H9 (cell line): ENCODE results near the gene OSTF1. TPM values are rescaled to one million over a fixed set of nuclear protein-coding genes. Genes with fewer than 3 reads are reported as not detected.

Experiments
- DNase-seq: peaks from one replicate; pipeline ENCODE4 v3.0.0-alpha.2; 2017
- H2AFZ ChIP-seq: one replicate; pipeline ENCODE4 v1.6.1; 2013; ENCODE audit warnings: mild to moderate bottlenecking, low read length, control low read depth, moderate library complexity
- H2AK5ac ChIP-seq: 2 replicates; pipeline ENCODE4 v1.6.1; 2013; ENCODE audit warnings: low read length, control low read depth, mixed read lengths; ENCODE audit not compliant: insufficient read length
- H2BK120ac ChIP-seq: one replicate; pipeline ENCODE4 v1.6.1; 2013; ENCODE audit warnings: low read depth, mild to moderate bottlenecking, low read length, control low read depth, inconsistent platforms; ENCODE audit not compliant: poor library complexity, severe bottlenecking
- H2BK12ac ChIP-seq: 2 replicates; pipeline ENCODE4 v1.6.1; 2013; ENCODE audit warnings: low read length, control low read depth, mixed read lengths, low read depth; ENCODE audit not compliant: insufficient read length
- H2BK15ac ChIP-seq: 2 replicates; pipeline ENCODE4 v1.6.1; 2013; ENCODE audit warnings: low read depth, low read length, control low read depth
- H2BK20ac ChIP-seq: one replicate; pipeline ENCODE4 v1.6.1; 2013; ENCODE audit warnings: low read depth, mild to moderate bottlenecking, low read length, control low read depth, inconsistent platforms; ENCODE audit not compliant: poor library complexity, severe bottlenecking
- H2BK5ac ChIP-seq: 2 replicates; pipeline ENCODE4 v1.6.1; 2013; ENCODE audit warnings: low read length, control low read depth, mixed read lengths; ENCODE audit not compliant: insufficient read length
- H3K14ac ChIP-seq: 2 replicates; pipeline ENCODE4 v1.6.1; 2013; ENCODE audit warnings: low read length, control low read depth; ENCODE audit not compliant: insufficient read depth
- H3K18ac ChIP-seq: 2 replicates; pipeline ENCODE4 v1.6.1; 2013; ENCODE audit warnings: low read depth, mild to moderate bottlenecking, mixed read lengths, low read length, control low read depth; ENCODE audit not compliant: insufficient read length
- H3K23ac ChIP-seq: 2 replicates; pipeline ENCODE4 v1.6.1; 2013; ENCODE audit warnings: low read length, control low read depth, mixed read lengths, low read depth; ENCODE audit not compliant: insufficient read length
- H3K23me2 ChIP-seq: 2 replicates; pipeline ENCODE4 v1.6.1; 2013; ENCODE audit warnings: low read depth, mild to moderate bottlenecking, mixed read lengths, low read length, control low read depth; ENCODE audit not compliant: insufficient read length, poor library complexity, severe bottlenecking
- H3K27ac ChIP-seq: 2 replicates; pipeline ENCODE4 v1.5.1; 2013; ENCODE audit warnings: low read length, control low read depth, mixed read lengths, low read depth; ENCODE audit not compliant: insufficient read length
- H3K27me3 ChIP-seq: 2 replicates; pipeline ENCODE4 v1.6.1; 2013; ENCODE audit warnings: low read length, control low read depth, inconsistent platforms; ENCODE audit not compliant: insufficient read depth
- H3K4ac ChIP-seq: 2 replicates; pipeline ENCODE4 v1.6.1; 2013; ENCODE audit warnings: low read depth, mild to moderate bottlenecking, control low read depth, inconsistent platforms, low read length, moderate library complexity
- H3K4me1 ChIP-seq: 2 replicates; pipeline ENCODE4 v1.6.1; 2013; ENCODE audit warnings: low read length, control low read depth, inconsistent platforms; ENCODE audit not compliant: insufficient read depth
- H3K4me2 ChIP-seq: 2 replicates; pipeline ENCODE4 v1.6.1; 2013; ENCODE audit warnings: low read length, control low read depth, mixed read lengths; ENCODE audit not compliant: insufficient read length, insufficient read depth
- H3K56ac ChIP-seq: 2 replicates; pipeline ENCODE4 v1.6.1; 2013; ENCODE audit warnings: low read depth, mild to moderate bottlenecking, mixed read lengths, low read length, control low read depth; ENCODE audit not compliant: insufficient read length
- H3K79me1 ChIP-seq: 2 replicates; pipeline ENCODE4 v1.6.1; 2013; ENCODE audit warnings: low read depth, mild to moderate bottlenecking, moderate library complexity, low read length, control low read depth, inconsistent platforms; ENCODE audit not compliant: insufficient read depth, poor library complexity, severe bottlenecking
- H3K79me2 ChIP-seq: 2 replicates; pipeline ENCODE4 v1.6.1; 2013; ENCODE audit warnings: low read length, control low read depth, inconsistent platforms; ENCODE audit not compliant: insufficient read depth
- H3K9ac ChIP-seq: 2 replicates; pipeline ENCODE4 v1.6.1; 2013; ENCODE audit warnings: low read length, control low read depth, mixed read lengths; ENCODE audit not compliant: insufficient read length; ENCODE audit errors: extremely low read depth
- H3K9me3 ChIP-seq: one replicate; pipeline ENCODE4 v1.6.1; 2013; ENCODE audit warnings: low read depth, low read length, inconsistent platforms; ENCODE audit not compliant: control insufficient read depth
- H3T11ph ChIP-seq: one replicate; pipeline ENCODE4 v1.6.1; 2013; ENCODE audit warnings: mild to moderate bottlenecking, low read length, control low read depth, inconsistent platforms
- H4K20me1 ChIP-seq: one replicate; pipeline ENCODE4 v1.6.1; 2013; ENCODE audit not compliant: control insufficient read depth, insufficient read length, insufficient read depth
- H4K5ac ChIP-seq: 2 replicates; pipeline ENCODE4 v1.6.1; 2013; ENCODE audit warnings: low read depth, mild to moderate bottlenecking, mixed read lengths, low read length, control low read depth; ENCODE audit not compliant: insufficient read length
- H4K8ac ChIP-seq: replicated peaks from 2 replicates; pipeline ENCODE4 v1.6.1; 2013; ENCODE audit warnings: low read length, control low read depth, mixed read lengths, low read depth; ENCODE audit not compliant: insufficient read length
- H4K91ac ChIP-seq: 2 replicates; pipeline ENCODE4 v1.6.1; 2013; ENCODE audit warnings: low read depth, mild to moderate bottlenecking, moderate library complexity, mixed read lengths, low read length, control low read depth; ENCODE audit not compliant: insufficient read length
- H3K27ac Mint-ChIP-seq, 3 experiments: 2 replicates in 2 of 3; 3 replicates in 1 of 3; pipeline ENCODE4 v1.8.0; 2020 to 2021; ENCODE audit warnings: mixed read lengths in 3 of 3, mild to moderate bottlenecking in 1 of 3, moderate library complexity in 1 of 3
- H3K27me3 Mint-ChIP-seq: 2 replicates; pipeline ENCODE4 v1.8.0; 2021; ENCODE audit warnings: low read depth, mild to moderate bottlenecking, moderate library complexity, mixed read lengths
- H3K36me3 Mint-ChIP-seq, 3 experiments: 2 replicates in 2 of 3; 3 replicates in 1 of 3; pipeline ENCODE4 v1.8.0; 2020 to 2021; ENCODE audit warnings: low read depth in 3 of 3, mixed read lengths in 3 of 3; ENCODE audit not compliant: insufficient read depth in 1 of 3
- H3K4me1 Mint-ChIP-seq, 2 experiments: 2 replicates each; pipeline ENCODE4 v1.8.0; 2020; ENCODE audit warnings: mixed read lengths in 2 of 2
- H3K4me3 Mint-ChIP-seq, 2 experiments: 2 replicates in 1 of 2; 3 replicates in 1 of 2; pipeline ENCODE4 v1.8.0; 2020 to 2021; ENCODE audit warnings: mild to moderate bottlenecking in 2 of 2, mixed read lengths in 2 of 2, moderate library complexity in 1 of 2
- H3K9me3 Mint-ChIP-seq, 2 experiments: 2 replicates in 1 of 2; 3 replicates in 1 of 2; pipeline ENCODE4 v1.8.0; 2020; ENCODE audit warnings: mild to moderate bottlenecking in 2 of 2, mixed read lengths in 2 of 2, moderate library complexity in 1 of 2
- CTCF ChIP-seq: fragments of 200-600 bp; sonication (generic); conservative IDR thresholded peaks from 3 replicates; pipeline ENCODE4 v1.8.0; 2021; ENCODE audit warnings: antibody characterized with exemption, mild to moderate bottlenecking
- WGBS: extraction: QIAGEN DNeasy Blood & Tissue Kit; methylation state at CpG from one replicate; pipeline ENCODE4 v1.1.7; 2013; ENCODE audit warnings: missing lambda C conversion rate, low lambda C conversion rate, mixed read lengths; ENCODE audit not compliant: insufficient read length; ENCODE audit errors: extremely low coverage; 5-methylcytosine and 5-hydroxymethylcytosine counted together
- total RNA-seq: library from RNA; stranded (reverse); gene quantifications from 2 replicates; pipeline ENCODE4 v1.2.1, GENCODE V29; 2021

OSTF1 gene
- total RNA-seq, 1 experiment from 2014 or later: 16.1 TPM

GRCh38 chr9:75053869-75054268 is 34.4 kb upstream of the OSTF1 start:
- H3K79me1 ChIP-seq: no peaks in the 10 kb centered on the region
- no peak overlapping the region for H2AK5ac ChIP-seq
- no peak overlapping the region for H4K91ac ChIP-seq
- H2BK15ac ChIP-seq: no peak overlapping the region
- Mint-ChIP-seq H3K27me3 (no peaks in the 10 kb centered on the region), H3K36me3 (peaks cover 0 to 7% (median 4%) of the 10 kb centered on the region in 3 experiments; a peak in 3 of 7 replicates), H3K9me3 (peaks cover 17 to 25% of the 10 kb centered on the region in 2 experiments), H3K4me1 (no peaks in the 10 kb centered on the region), H3K27ac (no peak overlapping the region), H3K4me3 (no peak overlapping the region)
- H2BK120ac ChIP-seq: no peak overlapping the region
- no peak overlapping the region for H3K18ac ChIP-seq
- H3K14ac ChIP-seq: no peak overlapping the region
- WGBS: no CpG with 5 or more reads among the region's 1 CpG
- H3K23me2 ChIP-seq: no peaks in the 10 kb centered on the region
- H2BK20ac ChIP-seq: no peak overlapping the region
- H3K79me2 ChIP-seq: no peaks in the 10 kb centered on the region
- no peak overlapping the region for H2BK12ac ChIP-seq
- no peak overlapping the region for H2AFZ ChIP-seq
- no peak overlapping the region for H3T11ph ChIP-seq
- H4K20me1 ChIP-seq: no peaks in the 10 kb centered on the region
- H3K4me1 ChIP-seq: no peaks in the 10 kb centered on the region
- DNase-seq: no peak
- H3K4ac ChIP-seq: no peak overlapping the region
- TF ChIP-seq CTCF: no peak
- H3K27ac ChIP-seq: no peak overlapping the region
- no peak overlapping the region for H2BK5ac ChIP-seq
- H3K9me3 ChIP-seq: no peaks in the 10 kb centered on the region
- H3K9ac ChIP-seq: no peak overlapping the region
- H4K5ac ChIP-seq: no peak overlapping the region
- H4K8ac ChIP-seq: no peak overlapping the region
- H3K23ac ChIP-seq: no peak overlapping the region
- no peak overlapping the region for H3K4me2 ChIP-seq
- no peak overlapping the region for H3K56ac ChIP-seq
- no peaks in the 10 kb centered on the region for H3K27me3 ChIP-seq
